ENCODE data around the gene KCNK1.

KCNK1 gene

GRCh38 chr1:233597489-233597901 is 16.4 kb upstream of the KCNK1 start:
- no peak for TF ChIP-seq CTCF (IDR thresholded peaks at IDR 0.05; ENCODE audit: borderline replicate concordance, insufficient read depth, low read depth, low read length)
- no peak overlapping the region for H3K4me3 ChIP-seq (ENCODE audit: low read depth, low read length)

- H3K4me3 ChIP-seq (ENCODE audit: low read depth, low read length): no peak overlapping the region
- TF ChIP-seq CTCF (IDR thresholded peaks at IDR 0.05; ENCODE audit: borderline replicate concordance, insufficient read depth, low read depth, low read length): no peak
These were observed 14.9 kb upstream of the KCNK1 start for GRCh38 chr1:233598891-233599541.

- TF ChIP-seq CTCF (IDR thresholded peaks at IDR 0.05; ENCODE audit: borderline replicate concordance, insufficient read depth, low read depth, low read length): no peak
- H3K4me3 ChIP-seq (ENCODE audit: low read depth, low read length): peak overlapping the region; percentile 23
These were observed 14.3 kb upstream of the KCNK1 start for GRCh38 chr1:233599542-233600073.

- TF ChIP-seq CTCF (IDR thresholded peaks at IDR 0.05; ENCODE audit: borderline replicate concordance, insufficient read depth, low read depth, low read length): no peak
These were observed 13.4 kb upstream of the KCNK1 start for GRCh38 chr1:233600488-233600887.

GRCh38 chr1:233603478-233603877 is 10.4 kb upstream of the KCNK1 start:
- no peak for TF ChIP-seq CTCF (IDR thresholded peaks at IDR 0.05; ENCODE audit: borderline replicate concordance, insufficient read depth, low read depth, low read length)
- H3K4me3 ChIP-seq (ENCODE audit: low read depth, low read length): no peak overlapping the region

More at GRCh38 chr1:233600488-233600887, 13.4 kb upstream of the KCNK1 start:
- H3K4me3 ChIP-seq (ENCODE audit: low read depth, low read length): no peak overlapping the region

- no peak overlapping the region for H3K4me3 ChIP-seq (ENCODE audit: low read depth, low read length)
- TF ChIP-seq CTCF (IDR thresholded peaks at IDR 0.05; ENCODE audit: borderline replicate concordance, insufficient read depth, low read depth, low read length): no peak
These were observed 8.7 kb upstream of the KCNK1 start for GRCh38 chr1:233605205-233605604.

- TF ChIP-seq CTCF (IDR thresholded peaks at IDR 0.05; ENCODE audit: borderline replicate concordance, insufficient read depth, low read depth, low read length): no peak
- no peak overlapping the region for H3K4me3 ChIP-seq (ENCODE audit: low read depth, low read length)
These were observed 7.1 kb upstream of the KCNK1 start for GRCh38 chr1:233606813-233607212.

Data from GM12875 (cell line).